Hepatocyte (in vitro differentiated cells): ENCODE results near the gene BAZ2B. TPM values are rescaled to one million over a fixed set of nuclear protein-coding genes. Genes with fewer than 3 reads are reported as not detected.

Source experiments
- DNase-seq: peaks from one replicate; pipeline ENCODE4 v3.0.0-alpha.2; 2016; ENCODE audit warnings: low spot score
- H2AFZ ChIP-seq: fragments of 200-600 bp; sonication (generic); 2 replicates; pipeline ENCODE4 v1.6.0; 2016; ENCODE audit warnings: antibody characterized with exemption, mild to moderate bottlenecking
- H3K27ac ChIP-seq: fragments of 200-600 bp; sonication (generic); 2 replicates; pipeline ENCODE4 v1.5.1; 2016; ENCODE audit warnings: mild to moderate bottlenecking
- H3K27me3 ChIP-seq: fragments of 200-600 bp; sonication (generic); 2 replicates; pipeline ENCODE4 v1.6.1; 2016
- H3K36me3 ChIP-seq: fragments of 200-600 bp; sonication (generic); replicated peaks from 2 replicates; pipeline ENCODE4 v1.5.1; 2016; ENCODE audit warnings: low read depth; ENCODE audit not compliant: insufficient read depth
- H3K4me1 ChIP-seq: fragments of 200-600 bp; sonication (generic); 2 replicates; pipeline ENCODE4 v1.5.1; 2016; ENCODE audit warnings: mild to moderate bottlenecking, moderate library complexity; ENCODE audit not compliant: insufficient read depth
- H3K4me2 ChIP-seq: fragments of 200-600 bp; sonication (generic); 2 replicates; pipeline ENCODE4 v1.6.0; 2016
- H3K4me3 ChIP-seq: fragments of 200-600 bp; sonication (generic); 2 replicates; pipeline ENCODE4 v1.5.1; 2016; ENCODE audit warnings: mild to moderate bottlenecking
- H3K79me2 ChIP-seq: fragments of 200-600 bp; sonication (generic); 2 replicates; pipeline ENCODE4 v1.6.0; 2017; ENCODE audit warnings: mild to moderate bottlenecking
- H3K9me2 ChIP-seq: fragments of 200-600 bp; sonication (generic); replicated peaks from 2 replicates; pipeline ENCODE4 v1.6.0; 2017; ENCODE audit warnings: mild to moderate bottlenecking; ENCODE audit not compliant: insufficient read depth
- H3K9me3 ChIP-seq: fragments of 200-600 bp; sonication (generic); 2 replicates; pipeline ENCODE4 v1.5.1; 2016; ENCODE audit warnings: low read depth, mild to moderate bottlenecking
- H4K20me1 ChIP-seq: fragments of 200-600 bp; sonication (generic); 2 replicates; pipeline ENCODE4 v1.6.0; 2016; ENCODE audit warnings: mild to moderate bottlenecking; ENCODE audit not compliant: insufficient read depth, poor library complexity, severe bottlenecking
- EZH2 ChIP-seq: fragments of 200-600 bp; sonication (generic); IDR thresholded peaks from 2 replicates; pipeline ENCODE4 v1.6.1; 2016; ENCODE audit warnings: antibody characterized with exemption, mild to moderate bottlenecking, borderline replicate concordance
- EZH2phosphoT487 ChIP-seq: fragments of 200-600 bp; sonication (generic); IDR thresholded peaks from one replicate; pipeline ENCODE4 v1.6.1; 2018; ENCODE audit warnings: antibody characterized with exemption, mild to moderate bottlenecking, low read depth, moderate library complexity; ENCODE audit not compliant: unreplicated experiment, severe bottlenecking
- WGBS: methylation state at CpG from one replicate; pipeline ENCODE4 v1.1.6; 2016; ENCODE audit warnings: low lambda C conversion rate; ENCODE audit errors: missing lambda C conversion rate; 5-methylcytosine and 5-hydroxymethylcytosine counted together
- polyA plus RNA-seq: library from polyadenylated mRNA; unstranded; fragments of >200 nt; fragmentation: Nextera tagmentation; extraction: Ambion mirVana; gene quantifications from 2 replicates; pipeline ENCODE4 v1.2.1, GENCODE V29; 2016
- total RNA-seq: library from RNA; depleted of rRNA; stranded (reverse); fragments of >200 nt; gene quantifications from 2 replicates; pipeline ENCODE4 v1.2.3, GENCODE V29; 2014
- TF ChIP-seq, protein P1 (sequence below): fragments of 200-600 bp; sonication (generic); IDR thresholded peaks from 2 replicates; pipeline ENCODE4 v1.5.1; 2016; ENCODE audit warnings: antibody characterized with exemption, mild to moderate bottlenecking; ENCODE audit not compliant: poor library complexity

Gene BAZ2B
- total and polyA plus RNA-seq, 2 experiments from 2014 or later = 40.7 to 83.3 TPM

DNA sequence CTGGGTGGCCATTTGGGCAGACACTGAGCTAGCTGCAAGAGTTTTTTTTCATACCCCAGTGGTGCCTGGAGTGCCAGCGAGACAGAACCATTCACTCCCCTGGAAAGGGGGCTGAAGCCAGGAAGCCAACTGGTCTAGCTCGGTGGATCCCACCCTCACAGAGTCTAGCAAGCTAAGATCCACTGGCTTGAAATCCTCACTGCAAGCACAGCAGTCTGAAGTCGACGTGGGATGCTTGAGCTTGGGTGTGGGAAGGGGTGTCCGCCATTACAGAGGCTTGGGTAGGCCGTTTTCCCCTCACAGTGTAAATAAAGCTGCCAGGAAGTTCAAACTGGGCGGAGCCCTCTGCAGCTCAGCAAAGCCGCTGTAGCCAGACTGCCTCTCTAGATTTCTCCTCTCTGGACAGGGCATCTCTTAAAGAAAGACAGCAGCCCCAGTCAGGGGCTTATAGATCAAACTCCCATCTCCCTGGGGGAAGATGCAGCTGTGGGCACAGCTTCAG is 260.2 kb downstream of the BAZ2B start:
- Histone ChIP-seq H3K4me1 (no peaks in the 10 kb centered on the region), H4K20me1 (no peaks in the 10 kb centered on the region), H3K36me3 (no peaks in the 10 kb centered on the region), H3K79me2 (peaks cover 13% of the 10 kb centered on the region), H3K4me2 (no peak overlapping the region), H3K27ac (no peak overlapping the region), H3K4me3 (no peak overlapping the region), H2AFZ (no peak overlapping the region), H3K9me2 (no peaks in the 10 kb centered on the region), H3K9me3 (peaks cover 8% of the 10 kb centered on the region), H3K27me3 (no peaks in the 10 kb centered on the region)
- no peak for TF ChIP-seq EZH2phosphoT487
- TF ChIP-seq EZH2 = no peak
- TF ChIP-seq, protein P1, sequence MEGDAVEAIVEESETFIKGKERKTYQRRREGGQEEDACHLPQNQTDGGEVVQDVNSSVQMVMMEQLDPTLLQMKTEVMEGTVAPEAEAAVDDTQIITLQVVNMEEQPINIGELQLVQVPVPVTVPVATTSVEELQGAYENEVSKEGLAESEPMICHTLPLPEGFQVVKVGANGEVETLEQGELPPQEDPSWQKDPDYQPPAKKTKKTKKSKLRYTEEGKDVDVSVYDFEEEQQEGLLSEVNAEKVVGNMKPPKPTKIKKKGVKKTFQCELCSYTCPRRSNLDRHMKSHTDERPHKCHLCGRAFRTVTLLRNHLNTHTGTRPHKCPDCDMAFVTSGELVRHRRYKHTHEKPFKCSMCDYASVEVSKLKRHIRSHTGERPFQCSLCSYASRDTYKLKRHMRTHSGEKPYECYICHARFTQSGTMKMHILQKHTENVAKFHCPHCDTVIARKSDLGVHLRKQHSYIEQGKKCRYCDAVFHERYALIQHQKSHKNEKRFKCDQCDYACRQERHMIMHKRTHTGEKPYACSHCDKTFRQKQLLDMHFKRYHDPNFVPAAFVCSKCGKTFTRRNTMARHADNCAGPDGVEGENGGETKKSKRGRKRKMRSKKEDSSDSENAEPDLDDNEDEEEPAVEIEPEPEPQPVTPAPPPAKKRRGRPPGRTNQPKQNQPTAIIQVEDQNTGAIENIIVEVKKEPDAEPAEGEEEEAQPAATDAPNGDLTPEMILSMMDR = no peak
- 94% methylated on average over 8 of the region's 8 CpGs for WGBS
- DNase-seq = no peak

DNA sequence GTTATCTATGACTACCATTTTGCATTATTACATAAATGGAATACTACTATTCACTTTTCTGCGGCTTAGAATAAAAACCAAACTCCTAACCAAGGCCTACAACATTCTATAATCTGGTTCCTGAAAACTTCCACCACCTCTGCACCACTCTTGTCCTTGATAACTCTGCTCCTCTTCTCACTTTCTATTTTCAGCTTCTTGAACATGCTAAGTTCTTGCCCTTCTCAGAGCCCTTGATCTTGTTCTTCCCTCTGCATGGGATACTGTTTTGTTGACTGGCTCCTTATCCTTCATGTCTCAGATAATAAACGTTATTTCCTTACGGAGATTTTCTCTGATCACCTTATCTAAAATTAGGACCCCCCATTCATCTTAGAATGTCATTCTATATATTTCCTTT is 264.4 kb downstream of the BAZ2B start:
- Histone ChIP-seq H4K20me1 (no peaks in the 10 kb centered on the region), H3K27me3 (no peaks in the 10 kb centered on the region), H2AFZ (no peak overlapping the region), H3K4me3 (no peak overlapping the region), H3K36me3 (no peaks in the 10 kb centered on the region), H3K79me2 (no peaks in the 10 kb centered on the region), H3K9me2 (no peaks in the 10 kb centered on the region), H3K27ac (no peak overlapping the region), H3K4me1 (no peaks in the 10 kb centered on the region), H3K9me3 (no peaks in the 10 kb centered on the region), H3K4me2 (no peak overlapping the region)
- 87% methylated on average over 3 of the region's 3 CpGs for WGBS
- no peak for TF ChIP-seq EZH2phosphoT487
- no peak for TF ChIP-seq EZH2
- TF ChIP-seq, protein P1 = no peak
- no peak for DNase-seq

DNA sequence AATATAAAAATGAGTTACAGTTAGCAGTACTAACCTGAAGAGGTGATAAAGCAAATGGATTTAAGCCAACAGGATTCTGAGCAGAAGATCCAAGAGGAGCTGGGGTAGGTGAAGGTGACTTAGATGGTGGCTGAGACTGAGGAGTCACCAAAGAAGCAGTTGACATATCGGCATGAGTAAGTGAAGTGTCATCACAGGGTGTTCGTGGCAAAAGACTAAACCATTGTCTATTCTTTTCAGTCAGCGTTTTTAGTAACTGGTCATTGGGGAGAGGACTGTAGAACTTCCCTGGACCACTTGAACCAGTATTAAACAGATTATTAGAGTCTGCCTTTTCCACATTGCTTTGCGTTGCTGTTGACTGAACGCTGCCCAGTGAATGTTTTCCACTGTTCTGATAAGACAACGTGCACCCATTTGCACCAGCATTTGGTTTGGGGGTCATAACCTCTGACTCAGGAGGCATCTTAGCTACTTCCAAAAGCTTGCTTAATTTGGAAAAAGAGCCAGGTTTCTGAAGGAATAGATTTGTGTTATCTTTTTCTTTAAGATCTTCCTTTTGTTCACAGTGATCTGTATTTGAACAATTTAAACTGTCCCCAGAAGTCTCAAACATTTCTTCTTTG is 266.6 kb downstream of the BAZ2B start:
- Histone ChIP-seq H3K27me3 (no peaks in the 10 kb centered on the region), H3K27ac (no peak overlapping the region), H3K4me2 (no peak overlapping the region), H3K4me1 (no peaks in the 10 kb centered on the region), H2AFZ (no peak overlapping the region), H3K9me2 (no peaks in the 10 kb centered on the region), H3K9me3 (no peaks in the 10 kb centered on the region), H3K4me3 (no peak overlapping the region), H3K36me3 (no peaks in the 10 kb centered on the region), H4K20me1 (no peaks in the 10 kb centered on the region), H3K79me2 (no peaks in the 10 kb centered on the region)
- 85% methylated on average over 6 of the region's 6 CpGs for WGBS
- TF ChIP-seq, protein P1 = no peak
- TF ChIP-seq EZH2phosphoT487 (no peak), EZH2 (no peak)
- no peak for DNase-seq
